RKO (cell line): Measurements from ENCODE around the gene TTC3.
A peak's percentile ranks its signal among the peaks of the same experiment; 100 is the strongest.

Source experiments
- DNase-seq: peaks from one replicate; pipeline ENCODE4 v3.0.0-alpha.2; 2016; ENCODE audit warnings: low spot score

TTC3 gene

GRCh38 chr21:37061926-37062592 is 11.0 kb upstream of the TTC3 start:
- no peak for DNase-seq

DNA sequence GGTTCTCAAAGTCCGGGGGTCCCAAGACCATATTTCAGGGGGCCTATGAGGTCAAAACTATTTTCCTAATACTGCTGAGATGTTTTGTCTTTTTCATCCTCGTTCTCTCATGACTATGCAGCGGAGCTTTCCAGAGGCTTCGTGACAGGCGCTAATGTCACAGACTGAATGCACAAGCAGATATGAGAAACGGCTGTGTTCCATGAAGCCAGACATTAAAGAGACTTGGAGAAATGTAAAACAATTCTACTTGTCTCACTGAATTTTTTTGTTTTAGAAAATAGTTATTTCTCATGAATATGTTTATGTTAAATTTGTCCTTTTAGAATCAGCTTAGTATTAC is 10.5 kb upstream of the TTC3 start:
- DNase-seq = no peak

DNA sequence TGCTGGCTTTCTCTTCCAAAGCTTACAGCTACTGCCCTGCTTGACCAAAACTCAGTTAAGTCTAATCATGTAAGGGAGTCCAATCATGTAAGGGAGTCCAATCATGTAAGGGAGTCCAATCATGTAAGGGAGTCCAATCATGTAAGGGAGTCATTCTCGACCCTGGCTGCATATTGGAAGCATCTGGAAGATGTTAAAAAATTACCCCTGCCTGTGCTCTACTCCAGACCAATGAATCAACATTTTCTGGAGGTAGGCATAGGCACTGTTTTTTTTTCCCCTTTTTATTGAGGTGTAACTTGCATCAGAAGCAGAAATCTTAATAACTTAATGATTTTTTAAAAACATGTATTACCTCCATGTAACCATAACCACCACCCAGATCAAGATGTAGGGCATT is 9.6 kb upstream of the TTC3 start:
- no peak for DNase-seq

GRCh38 chr21:37064841-37065240 is 8.2 kb upstream of the TTC3 start:
- no peak for DNase-seq

- DNase-seq = no peak
These were observed 7.4 kb upstream of the TTC3 start for GRCh38 chr21:37065561-37066177.

- DNase-seq = peak; percentile 74
These were observed 1.3 kb upstream of the TTC3 start for GRCh38 chr21:37071561-37072273.

GRCh38 chr21:37072274-37072987 is 623 bp upstream of the TTC3 start:
- no peak for DNase-seq

- DNase-seq = peak; percentile 34
These were observed 553 bp downstream of the TTC3 start for GRCh38 chr21:37073417-37074196.

DNA sequence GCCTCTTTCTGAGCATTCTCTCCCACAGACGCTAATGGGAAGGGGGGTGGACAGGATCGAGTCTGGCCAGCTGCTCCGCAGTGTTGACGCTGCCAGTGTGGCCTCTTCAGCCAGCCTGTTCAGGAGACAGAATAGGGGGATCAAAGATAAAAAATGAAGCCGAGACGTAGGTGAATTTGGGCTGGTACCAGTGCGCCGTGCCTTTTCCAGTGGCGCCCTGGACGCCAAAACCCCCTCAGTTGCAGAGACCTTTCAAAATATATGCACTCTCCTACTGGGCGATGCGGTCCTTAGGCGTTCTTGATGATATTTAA is 1.1 kb downstream of the TTC3 start:
- DNase-seq = peak; percentile 29

GRCh38 chr21:37074546-37074945 is 1.5 kb downstream of the TTC3 start:
- DNase-seq = no peak

GRCh38 chr21:37075214-37075770 is 2.2 kb downstream of the TTC3 start:
- DNase-seq = no peak

- no peak for DNase-seq
These were observed 3.2 kb downstream of the TTC3 start for GRCh38 chr21:37076087-37076850.

DNA sequence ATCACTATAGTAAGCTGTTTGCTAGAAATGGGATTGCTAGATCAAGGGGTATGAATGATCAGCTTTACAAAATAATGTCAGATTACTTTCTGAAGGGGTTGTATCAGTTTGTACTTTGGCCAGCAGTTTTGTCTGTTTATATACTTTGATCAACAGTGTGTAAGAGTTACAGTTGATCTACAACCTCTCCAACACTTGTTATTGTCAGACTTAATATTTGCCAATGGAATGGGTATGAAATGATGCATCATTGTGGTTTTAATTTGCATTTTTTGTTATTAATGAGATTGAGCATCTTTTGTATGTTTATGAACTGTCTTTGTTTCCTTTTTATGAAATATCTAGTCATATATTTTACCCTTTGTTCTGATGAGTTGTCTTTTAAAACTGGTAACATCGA is 4.3 kb downstream of the TTC3 start:
- no peak for DNase-seq

DNA sequence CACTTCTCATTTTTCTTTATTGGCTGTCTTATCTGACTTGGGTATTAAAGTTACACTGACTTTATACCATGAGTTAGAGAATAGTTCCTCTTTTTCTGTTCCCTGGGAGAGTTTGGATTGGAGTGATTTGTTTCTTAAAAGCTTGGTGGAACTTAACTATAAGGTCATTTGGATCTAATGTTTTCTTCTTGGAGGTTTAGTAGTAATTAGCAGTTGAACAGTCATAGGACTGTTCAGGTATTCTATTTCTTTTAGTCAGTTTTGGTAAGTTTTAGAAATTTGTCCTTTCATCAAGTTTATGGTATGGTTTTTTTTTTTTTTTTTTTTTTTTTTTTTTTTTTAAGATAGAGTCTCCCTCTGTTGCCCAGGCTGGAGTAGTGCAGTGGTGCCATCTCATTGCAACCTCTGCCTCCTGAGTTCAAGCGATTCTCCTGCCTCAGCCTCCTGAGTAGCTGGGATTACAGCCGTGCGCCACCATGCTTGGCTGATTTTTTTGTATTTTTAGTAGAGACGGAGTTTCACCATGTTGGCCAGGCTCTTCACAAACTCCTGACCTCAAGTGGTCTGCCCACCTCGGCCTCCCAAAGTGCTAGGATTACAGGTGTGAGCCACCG is 6.3 kb downstream of the TTC3 start:
- peak; percentile 14 for DNase-seq

GRCh38 chr21:37082375-37082774 is 9.3 kb downstream of the TTC3 start:
- no peak for DNase-seq

DNA sequence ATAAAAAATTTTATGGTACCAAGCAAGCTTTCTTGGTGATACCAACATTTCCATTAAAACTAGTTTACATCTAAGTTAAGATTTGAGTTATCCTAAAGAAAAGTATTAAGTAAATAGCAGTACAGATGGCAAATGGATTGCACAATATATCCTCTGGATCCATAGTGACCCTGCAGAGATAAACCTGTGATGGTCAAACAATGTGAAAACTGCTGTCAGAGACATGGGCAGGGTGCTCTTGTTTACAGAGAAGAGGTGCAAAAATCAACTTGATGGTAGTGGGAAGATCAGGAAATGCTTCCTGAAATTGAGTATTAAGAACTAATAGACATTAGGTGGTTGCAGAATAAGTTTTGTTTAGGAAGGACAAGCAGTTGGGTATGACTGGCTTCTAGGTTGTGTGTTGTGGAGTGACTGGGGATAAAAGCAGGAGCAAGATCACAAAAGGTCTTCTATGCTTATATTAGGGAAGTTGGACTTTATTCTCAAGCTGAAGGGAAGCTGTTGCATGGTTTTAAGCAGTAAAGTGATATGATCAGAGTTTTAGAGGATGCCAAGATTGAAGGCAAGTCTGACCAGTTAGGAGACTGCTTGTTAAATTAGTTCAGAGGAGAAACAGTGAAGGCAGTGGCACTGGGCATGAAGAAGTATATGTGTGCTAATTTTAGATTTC is 9.9 kb downstream of the TTC3 start:
- DNase-seq = no peak

- no peak for DNase-seq
These were observed 12.7 kb downstream of the TTC3 start for GRCh38 chr21:37085726-37086125.

DNA sequence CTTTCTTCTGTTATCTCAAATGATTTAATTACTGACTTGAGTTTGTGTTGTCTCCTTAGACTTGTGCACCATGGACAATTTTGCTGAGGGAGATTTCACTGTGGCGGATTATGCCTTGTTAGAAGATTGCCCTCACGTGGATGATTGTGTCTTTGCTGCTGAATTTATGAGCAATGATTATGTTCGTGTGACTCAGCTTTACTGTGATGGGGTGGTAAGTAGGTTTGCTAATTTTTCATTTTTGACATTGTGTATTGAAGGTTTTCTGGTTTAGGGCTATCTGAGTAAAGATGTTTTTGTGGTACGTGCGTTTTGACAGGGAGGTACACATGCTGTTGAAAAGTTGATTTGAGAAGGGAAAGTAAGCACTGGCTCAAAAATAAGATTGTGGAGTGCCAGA is 14.1 kb downstream of the TTC3 start:
- peak; percentile 72 for DNase-seq

GRCh38 chr21:37088186-37088735 is 15.2 kb downstream of the TTC3 start:
- no peak for DNase-seq

DNA sequence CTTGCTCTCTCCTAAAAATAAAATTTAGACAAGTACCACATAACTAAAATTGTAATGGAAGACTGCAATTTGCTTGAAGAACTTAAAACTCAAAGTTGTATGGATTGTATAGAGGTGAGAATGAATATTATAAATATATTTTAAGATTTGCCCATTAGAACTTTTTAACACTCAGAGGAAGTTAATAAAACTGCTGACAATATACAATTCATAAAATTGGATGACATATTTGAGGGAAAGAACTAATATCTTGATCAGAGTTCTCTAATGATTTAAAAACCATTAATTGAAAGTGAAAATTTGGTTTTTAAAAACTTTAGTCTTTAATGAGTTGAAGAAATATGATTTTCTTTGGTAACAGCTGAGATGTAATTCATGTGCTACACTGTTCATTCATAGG is 20.9 kb downstream of the TTC3 start:
- DNase-seq = no peak
